ENCODE data around the gene TAF9. TPM values are rescaled to one million over a fixed set of nuclear protein-coding genes. Genes with fewer than 3 reads are reported as not detected.

Gene TAF9
- total and polyA plus RNA-seq, 2 of the 13 experiments (the other 11 are each of a cell fraction or from before 2014, with no cell fraction given) = 113 to 218 TPM

DNA sequence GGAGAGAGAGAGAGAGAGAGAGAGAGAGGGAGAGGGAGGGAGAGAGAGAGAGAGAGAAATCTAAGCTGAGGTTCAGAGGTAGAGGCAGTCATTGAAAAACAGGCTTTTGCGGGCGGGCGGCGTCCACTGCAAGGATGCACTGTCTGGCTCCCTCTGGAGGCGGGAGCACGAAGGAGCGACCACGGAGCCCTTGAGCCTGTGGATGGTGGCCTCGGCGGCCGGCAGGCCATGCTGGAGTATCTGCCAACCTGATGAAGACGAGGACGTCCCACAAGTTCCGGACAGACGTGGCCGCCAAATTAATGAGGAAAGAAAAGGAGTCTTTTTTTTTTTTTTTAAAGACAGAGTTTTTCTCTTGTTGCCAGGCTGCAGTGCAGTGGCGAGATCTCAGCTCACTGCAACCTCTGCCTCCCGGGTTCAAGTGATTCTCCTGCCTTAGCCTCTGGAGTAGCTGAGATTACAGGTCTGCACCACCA is 34.5 kb downstream of the TAF9 start (continued):
- TF ChIP-seq, protein P1, sequence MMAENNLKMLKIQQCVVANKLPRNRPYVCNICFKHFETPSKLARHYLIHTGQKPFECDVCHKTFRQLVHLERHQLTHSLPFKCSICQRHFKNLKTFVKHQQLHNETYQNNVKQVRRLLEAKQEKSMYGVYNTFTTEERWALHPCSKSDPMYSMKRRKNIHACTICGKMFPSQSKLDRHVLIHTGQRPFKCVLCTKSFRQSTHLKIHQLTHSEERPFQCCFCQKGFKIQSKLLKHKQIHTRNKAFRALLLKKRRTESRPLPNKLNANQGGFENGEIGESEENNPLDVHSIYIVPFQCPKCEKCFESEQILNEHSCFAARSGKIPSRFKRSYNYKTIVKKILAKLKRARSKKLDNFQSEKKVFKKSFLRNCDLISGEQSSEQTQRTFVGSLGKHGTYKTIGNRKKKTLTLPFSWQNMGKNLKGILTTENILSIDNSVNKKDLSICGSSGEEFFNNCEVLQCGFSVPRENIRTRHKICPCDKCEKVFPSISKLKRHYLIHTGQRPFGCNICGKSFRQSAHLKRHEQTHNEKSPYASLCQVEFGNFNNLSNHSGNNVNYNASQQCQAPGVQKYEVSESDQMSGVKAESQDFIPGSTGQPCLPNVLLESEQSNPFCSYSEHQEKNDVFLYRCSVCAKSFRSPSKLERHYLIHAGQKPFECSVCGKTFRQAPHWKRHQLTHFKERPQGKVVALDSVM (CRISPR knock-in tag; IDR thresholded peaks at IDR 0.05) = peak; percentile 43; the same call in 1 of the 2 replicates
- TF ChIP-seq SALL1 (CRISPR knock-in tag; IDR thresholded peaks at IDR 0.05) = peak; percentile 88
- TF ChIP-seq, protein P2, sequence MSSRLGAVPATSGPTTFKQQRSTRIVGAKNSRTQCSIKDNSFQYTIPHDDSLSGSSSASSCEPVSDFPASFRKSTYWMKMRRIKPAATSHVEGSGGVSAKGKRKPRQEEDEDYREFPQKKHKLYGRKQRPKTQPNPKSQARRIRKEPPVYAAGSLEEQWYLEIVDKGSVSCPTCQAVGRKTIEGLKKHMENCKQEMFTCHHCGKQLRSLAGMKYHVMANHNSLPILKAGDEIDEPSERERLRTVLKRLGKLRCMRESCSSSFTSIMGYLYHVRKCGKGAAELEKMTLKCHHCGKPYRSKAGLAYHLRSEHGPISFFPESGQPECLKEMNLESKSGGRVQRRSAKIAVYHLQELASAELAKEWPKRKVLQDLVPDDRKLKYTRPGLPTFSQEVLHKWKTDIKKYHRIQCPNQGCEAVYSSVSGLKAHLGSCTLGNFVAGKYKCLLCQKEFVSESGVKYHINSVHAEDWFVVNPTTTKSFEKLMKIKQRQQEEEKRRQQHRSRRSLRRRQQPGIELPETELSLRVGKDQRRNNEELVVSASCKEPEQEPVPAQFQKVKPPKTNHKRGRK (CRISPR knock-in tag; IDR thresholded peaks at IDR 0.05) = peak; percentile 33; the same call in 1 of the 2 replicates
- TF ChIP-seq REXO4 (CRISPR knock-in tag; IDR thresholded peaks at IDR 0.05; ENCODE audit: borderline replicate concordance) = no peak
- TF ChIP-seq ZNF703 (CRISPR knock-in tag; IDR thresholded peaks at IDR 0.05; ENCODE audit: borderline replicate concordance) = no peak
- TF ChIP-seq ZBTB38 (CRISPR knock-in tag; IDR thresholded peaks at IDR 0.05) = peak; percentile 80
- TF ChIP-seq RFXAP (CRISPR knock-in tag; IDR thresholded peaks at IDR 0.05; ENCODE audit: borderline replicate concordance) = no peak
- peak; percentile 48; the same call in 1 of the 2 replicates for TF ChIP-seq SMC3 (IDR thresholded peaks at IDR 0.05; ENCODE audit: low read length)
- no peak for TF ChIP-seq ZNF879 (CRISPR knock-in tag; IDR thresholded peaks at IDR 0.05)
- TF ChIP-seq, protein P3, sequence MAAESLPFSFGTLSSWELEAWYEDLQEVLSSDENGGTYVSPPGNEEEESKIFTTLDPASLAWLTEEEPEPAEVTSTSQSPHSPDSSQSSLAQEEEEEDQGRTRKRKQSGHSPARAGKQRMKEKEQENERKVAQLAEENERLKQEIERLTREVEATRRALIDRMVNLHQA (CRISPR knock-in tag; IDR thresholded peaks at IDR 0.05) = no peak
- TF ChIP-seq, protein P4, sequence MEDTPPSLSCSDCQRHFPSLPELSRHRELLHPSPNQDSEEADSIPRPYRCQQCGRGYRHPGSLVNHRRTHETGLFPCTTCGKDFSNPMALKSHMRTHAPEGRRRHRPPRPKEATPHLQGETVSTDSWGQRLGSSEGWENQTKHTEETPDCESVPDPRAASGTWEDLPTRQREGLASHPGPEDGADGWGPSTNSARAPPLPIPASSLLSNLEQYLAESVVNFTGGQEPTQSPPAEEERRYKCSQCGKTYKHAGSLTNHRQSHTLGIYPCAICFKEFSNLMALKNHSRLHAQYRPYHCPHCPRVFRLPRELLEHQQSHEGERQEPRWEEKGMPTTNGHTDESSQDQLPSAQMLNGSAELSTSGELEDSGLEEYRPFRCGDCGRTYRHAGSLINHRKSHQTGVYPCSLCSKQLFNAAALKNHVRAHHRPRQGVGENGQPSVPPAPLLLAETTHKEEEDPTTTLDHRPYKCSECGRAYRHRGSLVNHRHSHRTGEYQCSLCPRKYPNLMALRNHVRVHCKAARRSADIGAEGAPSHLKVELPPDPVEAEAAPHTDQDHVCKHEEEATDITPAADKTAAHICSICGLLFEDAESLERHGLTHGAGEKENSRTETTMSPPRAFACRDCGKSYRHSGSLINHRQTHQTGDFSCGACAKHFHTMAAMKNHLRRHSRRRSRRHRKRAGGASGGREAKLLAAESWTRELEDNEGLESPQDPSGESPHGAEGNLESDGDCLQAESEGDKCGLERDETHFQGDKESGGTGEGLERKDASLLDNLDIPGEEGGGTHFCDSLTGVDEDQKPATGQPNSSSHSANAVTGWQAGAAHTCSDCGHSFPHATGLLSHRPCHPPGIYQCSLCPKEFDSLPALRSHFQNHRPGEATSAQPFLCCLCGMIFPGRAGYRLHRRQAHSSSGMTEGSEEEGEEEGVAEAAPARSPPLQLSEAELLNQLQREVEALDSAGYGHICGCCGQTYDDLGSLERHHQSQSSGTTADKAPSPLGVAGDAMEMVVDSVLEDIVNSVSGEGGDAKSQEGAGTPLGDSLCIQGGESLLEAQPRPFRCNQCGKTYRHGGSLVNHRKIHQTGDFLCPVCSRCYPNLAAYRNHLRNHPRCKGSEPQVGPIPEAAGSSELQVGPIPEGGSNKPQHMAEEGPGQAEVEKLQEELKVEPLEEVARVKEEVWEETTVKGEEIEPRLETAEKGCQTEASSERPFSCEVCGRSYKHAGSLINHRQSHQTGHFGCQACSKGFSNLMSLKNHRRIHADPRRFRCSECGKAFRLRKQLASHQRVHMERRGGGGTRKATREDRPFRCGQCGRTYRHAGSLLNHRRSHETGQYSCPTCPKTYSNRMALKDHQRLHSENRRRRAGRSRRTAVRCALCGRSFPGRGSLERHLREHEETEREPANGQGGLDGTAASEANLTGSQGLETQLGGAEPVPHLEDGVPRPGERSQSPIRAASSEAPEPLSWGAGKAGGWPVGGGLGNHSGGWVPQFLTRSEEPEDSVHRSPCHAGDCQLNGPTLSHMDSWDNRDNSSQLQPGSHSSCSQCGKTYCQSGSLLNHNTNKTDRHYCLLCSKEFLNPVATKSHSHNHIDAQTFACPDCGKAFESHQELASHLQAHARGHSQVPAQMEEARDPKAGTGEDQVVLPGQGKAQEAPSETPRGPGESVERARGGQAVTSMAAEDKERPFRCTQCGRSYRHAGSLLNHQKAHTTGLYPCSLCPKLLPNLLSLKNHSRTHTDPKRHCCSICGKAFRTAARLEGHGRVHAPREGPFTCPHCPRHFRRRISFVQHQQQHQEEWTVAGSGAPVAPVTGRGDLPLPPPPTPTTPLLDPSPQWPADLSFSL (CRISPR knock-in tag; IDR thresholded peaks at IDR 0.05) = no peak
- TF ChIP-seq ZSCAN21 (CRISPR knock-in tag; IDR thresholded peaks at IDR 0.05; ENCODE audit: borderline replicate concordance) = no peak
- peak; percentile 64; the same call in 1 of the 2 replicates for TF ChIP-seq PHF21A (CRISPR knock-in tag; IDR thresholded peaks at IDR 0.05)
- no peak for TF ChIP-seq ZNF44 (CRISPR knock-in tag; IDR thresholded peaks at IDR 0.05)
- TF ChIP-seq, protein P5, sequence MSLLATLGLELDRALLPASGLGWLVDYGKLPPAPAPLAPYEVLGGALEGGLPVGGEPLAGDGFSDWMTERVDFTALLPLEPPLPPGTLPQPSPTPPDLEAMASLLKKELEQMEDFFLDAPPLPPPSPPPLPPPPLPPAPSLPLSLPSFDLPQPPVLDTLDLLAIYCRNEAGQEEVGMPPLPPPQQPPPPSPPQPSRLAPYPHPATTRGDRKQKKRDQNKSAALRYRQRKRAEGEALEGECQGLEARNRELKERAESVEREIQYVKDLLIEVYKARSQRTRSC (CRISPR knock-in tag; IDR thresholded peaks at IDR 0.05; ENCODE audit: low read depth) = no peak
- no peak for TF ChIP-seq CREB1 (IDR thresholded peaks at IDR 0.05)
- no peak for TF ChIP-seq CREB1 (CRISPR knock-in tag; IDR thresholded peaks at IDR 0.05)
